HG03558 (cell line): ENCODE measurements around the gene CASTOR2.
"Not testable (repeated sequence)": the region's sequence is repeated elsewhere in the genome, so short reads cannot be mapped to it uniquely, and the experiment has no call there.

Experiments
- ATAC-seq: cut with Tn5 transposase; IDR thresholded peaks from one replicate; pipeline ENCODE4 v1.9.1; 2021; ENCODE audit warnings: moderate number of reproducible peaks; ENCODE audit not compliant: unreplicated experiment; ENCODE audit errors: extremely low read depth

CASTOR2 gene

DNA sequence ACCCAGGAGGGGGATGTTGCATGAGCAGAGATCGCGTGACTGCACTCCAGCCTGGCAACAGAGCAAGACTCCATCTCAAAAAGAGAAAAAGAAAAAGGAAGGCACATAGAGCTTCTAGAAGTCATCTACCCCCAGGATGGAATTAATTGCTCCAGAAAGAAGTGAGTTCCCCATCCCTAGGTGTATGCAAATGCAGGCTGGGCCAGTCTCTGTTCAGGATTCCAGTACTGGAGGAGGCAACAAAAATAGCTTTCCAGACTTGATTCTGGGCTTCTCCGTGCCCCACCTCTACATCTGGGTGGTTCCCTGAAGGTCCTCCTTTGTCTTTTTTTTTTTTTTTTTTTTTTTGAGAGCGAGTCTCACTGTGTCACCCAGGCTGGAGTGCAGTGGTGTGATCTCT lies 28.6 kb downstream of the CASTOR2 start:
- no peak for ATAC-seq

DNA sequence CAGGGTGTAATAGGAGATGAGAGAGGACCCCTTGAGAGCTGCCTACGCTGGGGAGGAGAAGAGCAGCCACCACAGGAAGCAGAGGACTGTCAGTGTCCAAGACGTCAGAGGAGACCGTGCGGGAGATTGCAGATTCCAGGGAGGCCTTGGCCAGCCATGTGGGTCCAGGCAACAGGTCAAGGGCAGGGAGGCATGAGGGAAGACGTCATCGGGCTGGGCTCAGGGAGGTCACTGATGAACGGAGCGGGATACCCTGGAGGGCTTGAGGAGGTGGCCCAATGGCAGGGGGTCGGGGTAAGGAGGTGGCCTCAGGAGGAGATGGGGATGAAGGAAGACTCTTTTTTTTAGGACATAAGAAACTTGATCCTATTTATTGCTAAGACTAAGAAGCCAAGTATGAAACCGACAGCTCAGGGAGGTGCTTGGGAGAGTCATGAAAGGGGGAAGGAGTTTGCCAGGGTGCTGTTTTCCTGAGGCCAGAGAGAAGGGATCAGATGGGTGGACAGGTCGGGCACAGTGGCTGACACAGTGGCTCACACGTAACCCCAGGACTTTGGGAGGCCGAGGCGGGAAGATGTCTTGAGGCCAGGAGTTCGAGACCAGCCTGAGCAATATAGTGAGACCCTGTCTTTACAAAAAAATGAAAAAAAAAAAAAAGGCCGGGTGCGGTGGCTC lies 30.5 kb downstream of the CASTOR2 start:
- not testable (repeated sequence) for ATAC-seq

DNA sequence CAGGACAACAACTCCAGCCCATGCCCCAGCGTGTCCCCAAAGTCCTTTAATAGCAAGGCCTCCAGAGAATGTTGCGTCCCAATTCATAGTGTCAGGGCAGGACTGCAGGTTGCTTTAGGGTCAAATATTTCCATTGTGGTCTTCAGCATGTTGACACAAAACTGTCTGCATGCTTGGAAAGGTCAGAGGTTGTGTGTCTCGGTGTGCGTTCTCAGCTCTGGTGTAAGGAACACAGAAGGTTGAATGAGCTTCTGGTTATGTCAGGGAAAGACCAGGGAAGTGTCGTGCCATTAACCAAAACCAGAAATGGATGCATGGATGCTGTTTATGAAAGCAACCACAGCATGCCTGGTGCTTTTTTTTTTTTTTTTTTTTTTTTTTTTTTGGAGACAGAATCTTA lies 31.9 kb downstream of the CASTOR2 start:
- not testable (repeated sequence) for ATAC-seq

DNA sequence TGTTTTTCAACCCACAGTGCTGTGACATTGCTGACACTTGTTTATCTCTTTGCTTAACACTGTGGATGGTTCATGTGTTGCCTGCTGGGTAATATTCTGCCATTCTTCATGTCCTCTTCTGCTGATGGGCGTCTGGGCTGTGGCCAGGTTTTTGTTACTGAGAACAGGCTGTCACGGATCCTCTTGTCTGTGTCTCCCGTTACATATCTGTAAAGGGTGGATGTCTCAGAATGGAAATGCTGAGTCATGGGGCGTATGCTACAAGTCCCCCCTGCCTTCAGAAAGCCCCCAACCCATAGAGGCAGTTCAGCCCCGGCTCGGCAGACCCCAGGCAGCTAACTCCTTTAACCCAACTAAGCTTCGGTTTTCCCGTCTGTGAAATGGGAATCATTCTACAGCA lies 33.3 kb downstream of the CASTOR2 start:
- ATAC-seq, result not testable (repeated sequence)

DNA sequence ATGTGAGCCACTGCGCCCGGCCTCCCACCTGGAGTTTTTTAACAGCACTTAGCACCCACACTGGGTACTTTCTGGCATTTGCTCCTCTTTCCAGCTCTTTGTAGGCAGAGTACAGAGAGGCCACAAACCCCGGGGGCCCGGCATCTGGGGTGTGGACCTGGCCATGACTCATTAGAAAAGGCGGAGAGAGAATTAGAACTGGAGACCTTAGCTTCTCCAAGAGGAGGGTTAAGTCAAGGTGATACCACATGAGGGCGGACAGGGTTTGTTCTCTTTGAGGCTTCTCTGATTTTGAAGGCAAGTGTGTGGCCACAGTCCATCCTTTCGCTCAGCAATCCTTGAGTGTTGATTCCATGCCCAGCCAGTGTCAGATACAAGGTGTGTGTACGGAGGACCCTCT lies 36.9 kb downstream of the CASTOR2 start:
- not testable (repeated sequence) for ATAC-seq

DNA sequence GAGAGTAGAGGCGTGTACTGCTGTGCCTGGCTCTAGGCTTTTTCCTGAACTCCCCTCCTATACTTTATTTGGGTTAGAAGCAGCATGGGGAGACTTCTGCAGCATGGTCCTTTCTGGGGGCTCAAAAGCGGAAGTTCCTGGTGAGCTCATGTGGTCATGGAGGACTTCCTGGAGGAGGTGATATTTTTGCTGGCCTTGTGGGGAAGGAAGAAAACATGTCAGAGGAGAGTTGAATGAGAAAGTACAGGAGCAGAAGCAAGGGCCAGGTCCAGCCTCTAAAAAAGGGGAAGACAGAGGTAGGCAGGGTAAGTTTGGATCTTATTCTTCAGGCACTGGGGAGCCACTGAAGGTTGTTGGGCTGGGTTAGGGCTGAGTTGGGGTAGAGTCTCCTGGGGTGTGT lies 45.5 kb downstream of the CASTOR2 start:
- ATAC-seq, result no peak

DNA sequence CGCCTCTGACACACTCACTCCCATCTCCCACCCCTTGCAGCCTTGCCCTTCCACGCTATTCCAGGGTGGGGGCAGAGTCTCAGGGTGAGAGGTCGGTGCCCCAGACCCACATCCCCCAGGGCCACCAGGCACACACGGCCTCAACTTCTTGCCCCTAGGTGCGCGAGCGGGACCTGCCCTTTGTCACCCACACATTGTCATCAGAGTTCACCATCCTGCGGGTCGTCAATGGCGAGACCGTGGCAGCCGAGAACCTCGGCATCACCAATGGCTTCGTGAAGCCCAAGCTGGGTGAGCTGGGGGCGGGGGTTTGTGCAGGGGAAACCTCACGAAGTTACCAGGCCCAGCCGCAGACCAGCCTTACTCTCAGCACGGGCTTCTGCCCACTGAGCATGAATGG lies 53.3 kb downstream of the CASTOR2 start:
- no peak for ATAC-seq

DNA sequence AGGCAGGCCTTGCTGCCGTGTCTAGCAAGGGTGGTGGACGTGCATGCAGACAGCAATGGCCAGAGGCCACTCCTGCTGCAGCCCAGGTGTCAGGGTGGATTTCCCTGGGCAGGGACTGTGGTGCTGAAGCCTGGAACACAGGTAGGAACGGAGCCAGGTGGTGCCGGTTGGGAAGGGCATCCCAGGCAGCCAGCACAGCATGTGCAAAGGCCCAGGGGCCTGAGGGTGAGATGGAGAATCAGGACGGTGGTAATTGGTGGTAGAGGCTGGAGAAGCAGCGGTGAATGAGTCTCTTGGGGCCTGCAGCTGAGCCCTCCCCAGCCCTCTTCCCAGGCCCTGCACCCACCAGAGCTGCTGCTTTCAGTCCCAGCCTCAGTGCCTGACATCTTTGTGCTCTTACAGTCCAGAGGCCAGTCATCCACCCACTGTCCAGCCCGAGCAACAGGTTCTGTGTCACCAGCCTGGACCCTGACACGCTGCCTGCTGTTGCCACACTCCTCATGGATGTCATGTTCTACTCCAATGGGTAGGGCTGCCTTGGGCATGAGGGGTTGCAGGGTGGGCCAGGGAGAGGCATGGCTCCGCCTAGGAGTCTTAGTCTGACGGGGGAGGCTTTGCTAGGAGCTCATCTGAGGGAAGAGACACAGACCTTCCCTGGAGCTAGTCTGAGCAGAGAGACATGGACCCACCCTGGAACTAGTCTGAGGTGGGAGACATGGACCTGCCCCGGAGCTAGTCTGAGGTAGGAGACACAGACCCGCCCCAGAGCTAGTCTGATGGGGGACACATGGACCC lies 54.3 kb downstream of the CASTOR2 start:
- ATAC-seq, result no peak

DNA sequence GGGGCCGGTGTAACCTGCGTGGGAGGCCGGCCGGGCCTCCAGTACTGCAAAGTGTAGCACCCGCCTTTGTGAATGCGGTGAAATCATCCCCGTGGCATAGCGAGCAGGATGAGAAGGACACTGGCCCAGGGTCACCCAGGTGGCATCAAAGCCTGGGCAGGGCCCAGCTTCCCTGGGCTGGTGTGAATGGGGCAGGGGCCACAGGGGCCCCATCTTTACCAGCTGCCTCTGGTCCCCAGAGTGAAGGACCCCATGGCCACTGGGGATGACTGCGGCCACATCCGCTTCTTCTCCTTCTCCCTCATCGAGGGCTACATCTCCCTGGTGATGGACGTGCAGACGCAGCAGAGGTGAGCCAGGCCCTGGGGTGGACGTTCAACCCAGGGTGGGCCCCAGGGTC lies 55.3 kb downstream of the CASTOR2 start:
- ATAC-seq, result no peak

DNA sequence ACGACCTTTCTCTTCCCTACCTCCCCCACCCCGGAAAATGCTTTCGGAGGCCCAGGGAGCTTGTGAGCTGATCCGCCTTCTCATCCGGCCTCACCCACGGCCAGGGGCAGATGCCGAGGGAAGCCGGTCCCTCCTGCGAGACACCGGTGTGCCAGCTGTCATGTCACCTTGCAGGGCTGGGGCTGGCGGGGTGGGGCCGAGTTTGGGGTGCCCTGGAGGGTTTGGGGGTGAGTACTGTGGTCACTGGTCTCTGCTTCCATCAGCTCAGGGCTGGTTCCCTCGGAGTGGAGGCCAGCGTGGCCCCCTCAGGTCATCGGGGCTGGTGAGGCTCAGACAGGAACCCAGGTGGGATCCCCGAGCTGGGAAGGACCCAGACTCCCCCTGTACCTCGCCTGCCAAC lies 60.4 kb downstream of the CASTOR2 start:
- ATAC-seq, result no peak

DNA sequence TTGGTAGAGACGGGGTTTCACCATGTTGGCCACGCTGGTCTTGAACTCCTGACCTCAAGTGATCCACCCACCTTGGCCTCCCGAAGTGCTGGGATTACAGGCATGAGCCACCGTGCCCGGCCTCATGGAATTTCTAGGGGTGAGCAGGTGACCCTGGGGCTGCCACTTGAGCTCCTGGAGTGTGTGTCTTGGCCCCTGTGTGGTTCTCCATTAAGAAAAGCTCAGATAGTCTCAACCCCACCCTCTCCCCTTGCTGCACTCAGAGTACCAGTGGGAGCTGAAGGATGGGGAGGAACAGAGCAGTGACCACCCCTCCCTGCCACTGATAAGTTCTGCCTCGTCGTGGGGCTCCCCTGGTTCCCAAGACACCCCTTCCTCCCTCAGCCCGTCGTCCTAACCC lies 63.8 kb downstream of the CASTOR2 start:
- ATAC-seq, result no peak

DNA sequence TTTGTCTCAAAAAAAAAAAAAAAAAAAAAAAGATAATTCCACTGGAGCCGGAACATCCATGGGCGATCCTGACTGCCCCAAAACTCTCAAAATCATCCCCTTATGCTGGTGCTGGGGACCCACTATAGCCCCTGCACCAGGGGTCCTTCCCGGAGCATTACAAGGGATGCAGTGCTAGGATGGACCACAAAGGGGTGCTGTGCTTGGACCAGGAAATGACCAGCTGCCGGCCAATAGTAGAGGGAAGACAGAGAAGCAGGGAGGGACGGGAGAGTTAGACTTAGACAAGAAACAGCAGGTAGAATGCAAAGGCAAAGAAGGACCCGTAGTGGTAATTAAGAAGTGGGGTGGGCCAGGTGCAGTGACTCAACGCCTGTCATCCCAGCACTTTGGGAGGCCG lies 68.6 kb downstream of the CASTOR2 start:
- no peak for ATAC-seq

DNA sequence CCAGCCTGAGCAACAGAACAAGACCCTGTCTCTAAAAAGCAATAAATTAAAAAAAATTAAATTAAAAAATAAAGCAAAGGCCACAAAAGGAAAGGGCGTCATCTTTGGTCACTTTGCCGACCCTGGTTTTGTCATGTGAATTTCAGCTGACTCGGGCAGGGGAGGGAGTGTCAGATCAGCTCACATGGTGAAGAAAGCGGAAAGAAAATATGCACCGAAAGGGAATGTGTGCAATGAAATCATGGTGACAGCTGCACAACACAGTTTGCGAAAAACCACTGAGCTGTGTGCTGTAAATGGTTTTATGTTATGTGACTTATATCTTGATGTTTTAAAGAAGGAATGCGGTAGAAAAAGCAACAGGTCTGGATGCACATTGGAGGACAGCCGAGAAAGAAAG lies 69.3 kb downstream of the CASTOR2 start:
- no peak for ATAC-seq

DNA sequence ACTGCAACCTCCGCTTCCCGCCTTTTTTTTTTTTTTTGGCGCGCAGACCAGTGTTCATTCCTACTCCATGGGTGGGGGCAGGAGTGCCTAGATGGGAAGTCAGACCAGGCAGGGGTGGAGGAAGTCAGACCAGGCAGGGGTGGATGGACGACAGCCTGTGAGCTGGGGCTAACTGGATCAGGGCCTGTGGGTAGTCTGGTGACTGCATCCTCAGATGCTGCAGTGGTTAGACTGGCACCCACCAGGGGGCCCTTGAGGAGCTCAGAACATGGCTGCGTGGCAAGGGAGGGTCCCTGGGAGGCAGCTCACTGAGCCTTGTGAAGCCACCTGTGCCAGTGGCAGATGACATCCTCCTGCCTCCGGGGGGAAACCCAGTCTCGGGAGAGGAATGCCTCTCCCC lies 74.0 kb downstream of the CASTOR2 start:
- no peak for ATAC-seq

DNA sequence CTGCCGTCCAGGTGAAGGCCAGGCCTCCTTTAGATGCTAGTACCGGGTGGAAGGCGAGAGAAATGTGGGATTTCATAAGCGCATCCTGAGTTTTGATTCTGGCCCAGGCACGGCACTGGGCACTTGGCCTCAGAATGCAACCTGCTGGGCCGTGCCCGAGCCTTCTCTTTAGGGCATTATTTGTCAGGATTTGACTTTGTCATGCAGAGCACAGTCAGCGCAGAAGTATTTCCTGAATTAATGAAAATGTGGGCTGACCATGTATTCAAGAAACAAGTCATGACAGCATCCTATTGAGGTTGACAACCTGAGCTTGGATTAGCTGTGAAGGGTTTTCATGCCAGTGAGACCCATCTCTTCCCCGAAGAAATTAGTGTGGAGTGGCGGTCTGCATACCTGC lies 74.7 kb downstream of the CASTOR2 start:
- ATAC-seq, result no peak

DNA sequence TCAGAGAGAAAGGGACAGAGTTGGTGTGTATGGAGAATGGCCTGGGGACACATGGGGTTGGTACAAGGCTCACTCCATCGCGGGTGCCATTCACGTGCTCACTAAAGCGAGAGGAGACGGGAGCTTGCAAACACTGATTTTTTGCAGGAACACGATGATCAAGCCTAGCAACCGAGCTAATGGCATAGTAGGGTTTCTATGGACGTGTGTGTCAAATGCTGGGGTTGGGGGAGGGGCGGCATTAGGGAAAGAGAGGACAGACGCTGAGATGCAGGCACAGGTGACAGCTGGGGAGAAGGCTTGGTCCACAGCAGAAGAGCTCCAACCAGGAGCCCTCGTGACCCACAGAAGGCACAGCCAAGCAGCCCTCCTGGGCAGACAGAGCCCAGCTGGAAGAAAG lies 75.2 kb downstream of the CASTOR2 start:
- ATAC-seq, result no peak

DNA sequence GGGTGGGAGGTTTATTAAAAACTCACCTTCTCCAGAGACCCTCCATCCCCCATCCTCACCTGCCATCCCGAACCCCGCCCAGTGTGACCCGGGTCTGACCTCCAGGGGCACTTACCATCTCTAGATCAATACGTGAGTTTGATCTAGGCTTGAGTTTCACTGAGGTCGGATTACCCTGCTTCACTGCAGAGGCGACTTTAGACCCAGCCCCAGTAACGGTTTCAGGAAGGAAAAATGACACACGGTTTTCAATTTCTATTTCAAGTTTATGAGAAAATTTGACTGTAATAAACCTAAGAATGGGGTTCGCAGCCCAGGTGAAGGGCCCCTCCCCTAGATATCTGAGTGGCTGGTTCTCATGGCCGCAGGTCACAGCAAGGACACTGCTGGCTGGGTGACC lies 76.0 kb downstream of the CASTOR2 start:
- no peak for ATAC-seq

DNA sequence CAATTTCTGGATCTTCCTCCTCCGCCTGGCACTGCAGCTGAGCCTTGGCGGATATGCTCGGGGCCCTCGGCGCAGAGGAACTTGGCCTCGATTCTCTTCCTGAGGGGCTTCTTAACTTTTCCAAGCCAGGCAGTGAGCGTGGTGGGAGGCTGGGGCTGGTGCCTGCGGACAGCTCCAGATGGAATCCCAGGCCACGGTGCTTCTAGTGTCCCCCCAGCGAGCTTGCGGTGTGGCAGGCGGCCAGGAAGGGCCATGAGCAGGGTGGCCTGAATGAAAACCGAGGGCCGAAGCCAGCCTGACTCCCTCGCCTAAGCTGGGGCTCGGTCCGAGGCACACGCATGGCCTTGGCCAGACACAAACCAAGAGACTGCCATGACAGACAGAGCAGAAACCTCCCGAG lies 77.8 kb downstream of the CASTOR2 start:
- no peak for ATAC-seq

DNA sequence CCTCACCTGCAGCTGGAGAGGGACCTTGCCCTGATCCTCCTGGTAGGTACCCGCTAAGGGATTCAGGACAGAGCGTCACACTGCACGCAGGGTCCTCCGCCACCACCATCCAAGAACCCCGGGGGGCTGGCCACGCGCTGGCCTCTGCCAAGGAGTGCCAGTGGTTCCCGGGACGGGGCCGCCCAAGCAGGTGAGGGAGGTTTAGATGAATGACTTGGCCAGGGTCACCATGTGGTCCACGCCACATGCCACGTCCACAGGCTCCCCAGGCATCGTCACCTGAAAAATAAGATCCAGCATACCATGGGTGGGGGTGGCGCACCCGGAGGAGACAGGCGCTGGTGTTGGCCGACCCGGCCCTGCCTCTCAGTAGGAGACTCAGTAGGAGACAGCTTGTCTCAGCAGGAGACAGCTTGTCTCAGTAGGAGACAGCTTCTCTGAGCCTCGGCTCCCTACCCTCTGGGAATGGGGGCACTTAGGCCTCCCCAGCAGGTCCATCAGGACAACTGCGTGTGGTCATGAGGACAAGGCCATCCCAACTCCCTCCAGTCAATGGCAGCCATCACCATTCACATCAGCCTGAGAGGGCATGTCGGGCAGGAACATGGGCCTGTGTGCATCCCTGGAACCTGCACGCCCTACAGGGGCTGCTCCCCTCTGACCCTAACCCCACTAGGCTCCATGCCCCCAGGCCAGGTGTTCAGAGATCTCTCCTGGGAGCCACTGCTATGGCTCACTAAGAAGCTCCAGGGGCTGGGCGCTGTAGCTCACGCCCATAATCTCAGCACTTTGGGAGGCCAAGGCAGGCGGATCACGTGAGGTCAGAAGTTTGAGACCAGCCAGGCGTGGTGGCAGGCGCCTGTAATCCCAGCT lies 78.6 kb downstream of the CASTOR2 start:
- no peak for ATAC-seq

DNA sequence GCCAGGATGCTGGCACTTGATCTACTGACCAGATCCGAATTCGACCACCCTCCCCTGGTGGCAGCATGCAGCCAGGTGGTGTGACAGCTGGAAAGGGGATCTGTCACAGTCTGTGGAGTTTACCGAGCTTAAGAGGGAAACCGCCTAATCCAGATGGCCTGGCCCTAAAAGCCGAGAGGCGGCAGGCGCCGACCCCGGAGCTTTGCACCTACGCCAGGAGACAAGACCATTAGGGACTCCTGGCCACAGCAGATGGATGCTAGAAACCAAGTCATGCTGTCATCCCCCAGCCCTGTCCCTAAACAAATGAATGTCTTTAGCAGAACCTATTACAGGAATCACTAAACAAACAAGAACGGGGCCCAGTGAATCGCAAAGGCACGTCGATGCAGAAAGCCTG lies 81.4 kb downstream of the CASTOR2 start:
- ATAC-seq, result no peak
